Lower leg skin (tissue), 3 donors: ENCODE results near the gene PAXX.

ENCODE experiments used
- POLR2A ChIP-seq, 2 donors: fragments of 450-650 bp; IDR thresholded peaks; one replicate each; pipeline ENCODE4 v1.6.1; 2016 to 2017; ENCODE audit warnings: antibody characterized with exemption in 2 of 2, mild to moderate bottlenecking in 1 of 2, moderate library complexity in 1 of 2
- TF ChIP-seq, protein P1 (sequence below), 3 donors: fragments of 450-650 bp; IDR thresholded peaks; one replicate each; pipeline ENCODE4 v1.5.1; 2016; ENCODE audit warnings: antibody characterized with exemption in 3 of 3, mild to moderate bottlenecking in 3 of 3, moderate library complexity in 2 of 3

- TF ChIP-seq, protein P1, sequence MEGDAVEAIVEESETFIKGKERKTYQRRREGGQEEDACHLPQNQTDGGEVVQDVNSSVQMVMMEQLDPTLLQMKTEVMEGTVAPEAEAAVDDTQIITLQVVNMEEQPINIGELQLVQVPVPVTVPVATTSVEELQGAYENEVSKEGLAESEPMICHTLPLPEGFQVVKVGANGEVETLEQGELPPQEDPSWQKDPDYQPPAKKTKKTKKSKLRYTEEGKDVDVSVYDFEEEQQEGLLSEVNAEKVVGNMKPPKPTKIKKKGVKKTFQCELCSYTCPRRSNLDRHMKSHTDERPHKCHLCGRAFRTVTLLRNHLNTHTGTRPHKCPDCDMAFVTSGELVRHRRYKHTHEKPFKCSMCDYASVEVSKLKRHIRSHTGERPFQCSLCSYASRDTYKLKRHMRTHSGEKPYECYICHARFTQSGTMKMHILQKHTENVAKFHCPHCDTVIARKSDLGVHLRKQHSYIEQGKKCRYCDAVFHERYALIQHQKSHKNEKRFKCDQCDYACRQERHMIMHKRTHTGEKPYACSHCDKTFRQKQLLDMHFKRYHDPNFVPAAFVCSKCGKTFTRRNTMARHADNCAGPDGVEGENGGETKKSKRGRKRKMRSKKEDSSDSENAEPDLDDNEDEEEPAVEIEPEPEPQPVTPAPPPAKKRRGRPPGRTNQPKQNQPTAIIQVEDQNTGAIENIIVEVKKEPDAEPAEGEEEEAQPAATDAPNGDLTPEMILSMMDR (IDR thresholded peaks at IDR 0.05) = no peak
- TF ChIP-seq POLR2A (IDR thresholded peaks at IDR 0.05) = no peak
These were observed 27.3 kb upstream of the PAXX start for GRCh38 chr9:136964833-136965422.
